GM21360 (cell line): Measurements from ENCODE around the gene HPCA.

ENCODE experiments used
- ATAC-seq: cut with Tn5 transposase; IDR thresholded peaks from one replicate; pipeline ENCODE4 v1.9.1; 2021; ENCODE audit warnings: mild to moderate bottlenecking, moderate library complexity; ENCODE audit not compliant: unreplicated experiment

Gene HPCA

GRCh38 chr1:32886004-32886827 is at the start of gene HPCA:
TSS of gene HPCA (plus strand) at chr1:32886491. CDS start at chr1:32888899, 2,408 bp downstream.
- ATAC-seq, result no peak

- ATAC-seq, result no peak
Measured at GRCh38 chr1:32848354-32849063, 37.8 kb upstream of the HPCA start.

- no peak for ATAC-seq
Measured at GRCh38 chr1:32855861-32856617, 30.3 kb upstream of the HPCA start.

GRCh38 chr1:32858136-32858535 is 28.2 kb upstream of the HPCA start:
- no peak for ATAC-seq

- ATAC-seq, result no peak
Measured at GRCh38 chr1:32858791-32859190, 27.5 kb upstream of the HPCA start.

GRCh38 chr1:32859915-32860314 is 26.4 kb upstream of the HPCA start:
- no peak for ATAC-seq

GRCh38 chr1:32860566-32860965 is 25.7 kb upstream of the HPCA start:
- ATAC-seq, result no peak

- no peak for ATAC-seq
Measured at GRCh38 chr1:32861904-32862695, 24.2 kb upstream of the HPCA start.

GRCh38 chr1:32863218-32863880 is 22.9 kb upstream of the HPCA start:
- ATAC-seq, result no peak

GRCh38 chr1:32863881-32864245 is 22.4 kb upstream of the HPCA start:
- ATAC-seq, result no peak

- no peak for ATAC-seq
Measured at GRCh38 chr1:32864375-32865019, 21.8 kb upstream of the HPCA start.

- ATAC-seq, result no peak
Measured at GRCh38 chr1:32865639-32866405, 20.5 kb upstream of the HPCA start.

- no peak for ATAC-seq
Measured at GRCh38 chr1:32867151-32867550, 19.1 kb upstream of the HPCA start.

- ATAC-seq, result no peak
Measured at GRCh38 chr1:32867671-32868070, 18.6 kb upstream of the HPCA start.

- ATAC-seq, result no peak
Measured at GRCh38 chr1:32868085-32868484, 18.2 kb upstream of the HPCA start.

- no peak for ATAC-seq
Measured at GRCh38 chr1:32868806-32869455, 17.4 kb upstream of the HPCA start.

GRCh38 chr1:32869923-32870614 is 16.2 kb upstream of the HPCA start:
- ATAC-seq, result no peak
